CD4-positive, alpha-beta T cell treated with Interleukin-6 for 4 hours (primary cell): Measurements from ENCODE around the gene AGMAT.

Experiments used
- DNase-seq: peaks from one replicate; pipeline ENCODE4 v3.0.0-alpha.2; 2020; ENCODE audit warnings: mixed read lengths

AGMAT gene

DNA sequence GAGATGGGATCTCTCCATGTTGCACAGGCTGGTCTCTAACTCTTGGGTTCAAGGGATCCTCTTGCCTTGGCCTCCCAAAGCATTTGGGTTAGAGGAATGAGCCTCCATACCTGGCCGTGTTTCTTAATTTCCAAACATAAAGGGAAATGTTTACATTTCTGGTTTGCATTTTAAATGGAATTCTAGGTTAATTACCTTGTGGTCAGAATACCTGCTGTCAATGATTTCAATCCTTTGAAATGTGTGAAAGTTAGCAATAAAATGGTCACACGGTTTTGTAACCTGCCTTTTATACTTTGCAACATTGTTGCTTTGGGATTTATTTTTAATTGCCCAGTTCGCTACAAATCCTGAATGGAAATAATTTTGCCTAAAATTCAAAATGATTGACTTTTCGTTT lies 26.3 kb downstream of the AGMAT start:
- DNase-seq, result no peak

DNA sequence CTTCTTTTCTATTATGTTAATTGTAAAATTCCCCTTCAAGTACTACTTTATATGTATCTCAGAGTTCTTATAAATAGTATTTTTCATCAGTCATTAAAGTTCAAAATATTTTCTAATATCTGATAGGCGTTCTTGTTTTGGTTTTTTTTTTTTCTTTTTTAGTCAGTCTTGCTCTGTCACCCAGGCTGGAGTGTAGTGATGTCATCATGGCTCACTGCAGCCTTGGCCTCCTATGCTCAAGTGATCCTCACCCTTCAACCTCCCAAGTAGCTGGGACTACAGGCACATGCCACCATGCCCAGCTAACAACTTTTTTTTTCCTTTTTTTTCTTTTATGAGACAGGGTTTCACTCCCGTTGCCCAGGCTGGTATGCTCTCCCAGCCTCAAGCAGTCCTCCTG lies 27.3 kb downstream of the AGMAT start:
- DNase-seq, result no peak

DNA sequence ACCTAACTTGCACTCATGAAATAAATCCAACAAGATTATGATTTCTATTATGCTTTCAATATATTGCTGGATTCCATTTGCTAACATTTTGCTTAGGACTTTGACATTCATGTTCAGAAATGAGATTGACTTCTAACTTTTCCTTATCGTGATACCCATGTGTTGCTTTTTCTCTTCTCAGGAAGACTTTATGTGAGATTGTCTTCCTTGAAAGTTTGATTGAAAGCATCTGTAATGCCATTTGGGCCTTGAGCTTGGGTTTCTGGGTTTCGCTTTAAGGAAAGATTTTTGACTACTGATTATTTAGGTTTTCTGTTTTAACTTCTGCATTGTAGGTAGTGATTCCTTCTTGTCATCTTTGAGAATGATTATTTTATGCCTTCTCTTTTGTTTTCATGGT lies 27.8 kb downstream of the AGMAT start:
- no peak for DNase-seq

DNA sequence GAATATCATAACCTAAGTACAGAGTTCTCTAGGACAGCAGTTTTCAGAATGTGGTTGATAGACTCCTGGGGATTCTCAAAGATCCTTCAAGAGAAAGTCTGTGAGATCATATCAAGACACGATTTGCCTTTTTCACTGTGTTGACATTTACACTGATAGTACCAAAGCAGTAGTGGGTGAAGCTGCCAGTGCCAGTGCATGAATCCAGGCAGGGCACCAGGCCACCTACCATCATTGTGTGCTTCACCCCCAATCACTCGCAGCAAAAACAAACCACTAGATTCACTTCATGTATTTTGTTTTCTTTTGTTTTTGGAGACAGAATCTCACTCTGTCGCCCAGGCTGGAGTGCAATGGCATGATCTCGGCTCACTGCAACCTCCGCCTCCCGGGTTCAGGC lies 34.3 kb downstream of the AGMAT start:
- no peak for DNase-seq

DNA sequence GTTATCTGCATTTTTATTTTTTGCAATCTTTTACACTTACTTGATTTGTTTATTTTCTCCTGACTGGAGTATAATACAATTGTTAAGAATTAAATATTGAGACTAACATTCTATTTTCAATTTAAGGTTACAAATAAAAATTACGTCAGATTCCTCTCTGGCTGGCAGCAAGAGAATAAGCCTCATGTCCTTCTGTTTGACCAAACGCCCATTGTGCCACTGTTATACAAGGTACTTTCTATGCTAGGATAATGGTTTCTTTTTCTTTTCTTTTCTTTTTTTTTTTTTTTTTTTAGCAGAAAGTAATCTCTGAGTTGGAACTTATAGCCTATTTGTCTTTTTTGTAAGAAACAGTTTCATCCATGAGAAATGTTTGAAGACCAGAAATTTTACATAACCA lies 38.2 kb downstream of the AGMAT start:
- no peak for DNase-seq

DNA sequence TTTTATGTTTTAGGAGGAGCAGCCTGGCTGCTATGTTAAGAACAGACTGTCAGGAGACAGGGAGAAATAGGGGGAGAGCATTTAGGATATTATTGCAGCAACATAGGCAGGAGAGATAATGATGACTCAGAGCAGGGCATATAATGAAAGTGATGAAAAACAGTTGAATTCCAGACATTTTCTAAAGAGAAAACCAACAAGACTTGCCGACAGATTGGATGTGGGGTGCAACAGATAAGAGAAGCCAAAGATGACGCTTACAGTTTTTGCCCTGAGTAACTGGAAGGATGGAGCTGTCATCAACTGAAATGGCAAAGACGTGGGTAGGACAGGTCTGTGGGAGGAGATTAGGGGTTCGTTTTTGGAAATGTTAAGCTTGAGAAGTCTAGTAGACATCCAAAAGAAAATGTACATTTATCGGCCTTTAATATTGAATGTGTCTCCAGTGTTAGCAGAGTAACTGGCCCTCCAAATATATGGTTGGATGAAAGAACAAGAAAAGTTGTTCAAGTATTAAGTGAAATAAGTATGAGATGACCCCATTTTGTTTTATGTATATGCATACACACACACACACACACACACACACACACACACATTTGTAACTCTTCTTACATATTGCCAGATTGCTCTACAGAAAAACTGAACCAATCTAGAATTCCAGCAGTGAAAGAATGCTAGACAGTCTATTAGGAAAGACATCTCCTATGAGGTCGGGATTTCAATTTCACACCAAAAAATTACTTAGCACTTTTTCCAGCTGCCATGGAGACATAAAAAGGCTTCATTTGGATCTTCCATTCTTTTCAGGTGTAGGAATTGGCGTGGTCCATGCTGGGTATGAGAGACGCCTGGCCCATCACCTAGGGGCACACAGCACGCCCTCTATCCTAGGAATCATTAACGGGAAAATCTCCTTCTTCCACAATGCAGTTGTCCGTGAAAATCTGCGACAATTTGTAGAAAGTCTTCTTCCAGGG lies 41.0 kb downstream of the AGMAT start:
- no peak for DNase-seq

DNA sequence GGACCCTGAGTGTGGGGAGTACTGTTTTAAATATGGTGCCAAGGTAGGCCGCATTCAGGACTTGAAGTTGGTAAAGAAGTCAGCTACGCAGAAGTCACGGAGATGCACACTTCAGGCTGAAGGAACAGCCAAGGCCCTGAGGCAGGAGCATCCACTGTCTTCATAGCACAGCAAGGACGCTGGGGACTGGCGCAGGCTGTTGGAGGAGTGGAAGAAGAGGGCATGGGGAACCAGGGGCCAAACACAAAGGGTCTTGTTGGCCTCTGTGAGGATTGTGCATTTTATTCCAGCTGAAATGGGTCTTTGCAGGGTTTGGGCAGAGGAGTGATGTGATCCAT lies 41.6 kb downstream of the AGMAT start:
- DNase-seq, result no peak

DNA sequence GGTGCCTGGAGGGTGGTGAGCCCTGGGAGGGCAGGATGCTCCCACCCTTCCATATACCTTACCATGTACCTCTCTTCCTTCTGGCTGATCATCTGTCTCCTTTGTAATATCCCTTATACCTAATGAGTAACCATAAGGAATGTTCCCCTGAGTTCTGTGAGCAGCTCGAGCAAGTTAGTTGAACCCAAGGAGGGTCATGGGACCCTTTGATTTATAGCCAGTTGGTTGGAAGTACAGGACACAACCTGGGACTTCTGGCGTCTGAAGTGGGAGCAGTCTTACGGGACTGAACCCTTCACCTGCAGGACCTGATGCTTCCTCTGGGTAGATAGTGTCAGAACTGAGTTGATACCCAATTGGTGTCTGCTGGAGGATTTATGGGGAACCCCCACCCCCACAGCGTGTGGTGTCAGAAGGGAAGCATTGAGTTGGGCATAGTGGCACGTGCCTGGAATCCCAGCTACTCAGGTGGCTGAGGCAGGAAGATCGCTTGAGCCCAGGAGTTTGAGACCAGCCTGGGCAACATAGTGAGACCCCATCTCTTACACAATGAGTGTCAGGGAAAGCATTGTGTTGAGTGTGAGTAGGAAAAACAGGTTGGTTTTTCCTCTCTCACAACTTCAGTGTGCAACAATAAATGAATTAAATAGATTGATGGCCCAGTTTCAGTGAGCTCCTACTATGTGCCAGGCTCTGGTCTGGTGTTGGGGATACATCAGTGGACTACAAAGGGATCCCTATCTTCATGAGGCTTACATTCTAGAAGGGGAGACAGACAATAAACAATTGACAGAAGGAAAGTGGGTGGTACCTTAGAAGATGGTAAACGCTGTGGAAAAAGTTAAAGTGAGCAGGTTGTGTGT lies 42.2 kb downstream of the AGMAT start:
- DNase-seq, result no peak

DNA sequence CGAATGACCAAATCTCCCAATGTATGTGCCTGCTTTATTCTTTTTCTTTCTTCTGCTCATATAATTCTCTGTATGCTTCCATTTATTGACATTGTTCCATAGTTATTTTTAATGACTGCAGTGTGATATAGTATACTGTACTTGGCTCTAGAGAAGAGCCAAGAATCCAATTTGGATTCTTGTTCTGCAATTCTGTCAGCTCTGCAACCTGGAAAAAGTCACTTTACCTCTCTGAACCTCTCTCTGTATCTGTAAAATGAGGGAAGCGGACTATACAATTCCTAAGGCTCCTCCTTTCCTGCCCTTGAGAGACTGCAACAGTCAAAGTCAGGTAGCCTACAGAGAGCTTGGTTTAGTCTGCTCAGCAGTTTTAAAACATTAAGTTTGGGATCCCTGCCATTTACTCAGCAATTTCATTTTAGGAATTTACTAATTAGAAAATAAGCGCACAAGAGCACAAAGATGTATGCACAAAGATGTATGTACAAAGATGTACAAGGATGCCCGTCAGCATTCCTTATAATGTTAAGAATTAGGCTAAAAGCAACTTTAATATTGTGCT lies 43.5 kb downstream of the AGMAT start:
- DNase-seq, result no peak

DNA sequence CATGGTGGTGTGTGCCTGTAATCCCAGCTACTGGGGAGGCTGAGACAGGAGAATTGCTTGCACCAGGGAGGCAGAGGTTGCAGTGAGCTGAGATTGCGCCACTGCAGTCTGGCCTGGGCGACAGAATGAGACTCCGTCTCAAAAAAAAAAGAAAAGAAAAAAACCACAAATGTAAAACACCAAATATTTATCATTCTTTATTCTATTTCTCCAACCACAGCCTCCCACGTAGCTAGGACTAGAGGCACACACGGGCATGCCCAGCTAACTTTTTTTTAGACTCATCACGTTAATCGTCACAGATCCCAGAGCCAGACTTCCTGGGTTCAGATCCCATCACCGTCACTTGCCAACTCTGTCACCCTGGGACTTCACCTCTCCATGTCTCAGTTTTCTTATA lies 44.7 kb downstream of the AGMAT start:
- DNase-seq, result no peak

DNA sequence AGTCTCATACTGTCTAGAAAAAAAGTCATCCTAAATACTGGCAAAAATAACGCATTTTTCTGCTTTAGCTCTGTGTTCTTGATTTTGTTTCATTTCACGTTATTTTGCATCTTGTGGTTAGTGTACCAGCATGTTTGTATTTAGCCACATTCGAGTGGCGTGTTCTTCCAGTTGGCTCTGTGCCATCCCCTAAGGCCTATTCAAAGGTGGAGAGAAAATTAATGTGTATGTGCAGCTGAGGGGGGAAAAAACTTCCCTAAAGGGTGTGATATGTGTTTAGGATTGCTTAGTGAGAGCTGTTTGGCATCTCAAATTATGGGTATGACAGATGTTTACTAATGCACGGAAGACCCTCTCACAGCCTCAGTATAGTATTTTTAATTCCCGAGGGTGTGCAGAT lies 46.1 kb downstream of the AGMAT start:
- no peak for DNase-seq

DNA sequence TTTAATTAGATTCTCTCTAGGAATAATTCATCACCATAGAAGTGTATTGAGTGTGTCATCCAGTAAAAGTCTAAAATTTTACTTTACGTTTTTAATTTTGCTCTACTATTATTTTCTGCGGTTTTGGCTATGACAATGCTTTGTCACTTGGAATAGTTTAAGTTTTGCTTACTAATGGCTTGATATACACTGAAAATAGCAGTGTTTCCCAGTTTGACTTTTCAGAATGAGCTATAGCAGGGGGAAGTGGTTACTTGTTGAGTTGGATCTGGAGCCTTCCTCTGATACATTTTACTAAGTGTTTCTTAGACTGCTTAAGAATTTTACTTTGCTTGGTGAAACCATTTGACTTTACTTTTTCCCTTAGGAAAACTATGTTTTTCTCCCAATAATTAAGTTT lies 53.2 kb downstream of the AGMAT start:
- DNase-seq, result no peak

DNA sequence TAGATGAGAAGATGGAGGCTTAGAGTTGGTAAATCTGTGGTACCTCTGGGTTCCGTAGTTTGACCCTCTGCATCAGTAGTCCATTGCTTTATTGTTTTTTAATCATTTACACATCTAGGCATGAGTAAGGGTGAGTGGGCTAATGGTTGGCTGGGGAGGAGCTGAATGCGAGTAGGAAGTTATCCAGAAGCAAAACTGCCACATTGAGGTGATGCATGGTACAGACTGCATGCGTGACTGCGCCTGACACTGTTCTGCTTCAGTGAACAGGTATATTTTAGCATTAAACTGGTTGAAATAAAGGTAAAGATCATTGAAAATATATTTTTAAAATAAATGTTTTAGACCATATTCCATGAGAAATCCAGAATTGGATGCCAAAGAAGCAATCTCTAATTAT lies 53.8 kb downstream of the AGMAT start:
- no peak for DNase-seq

DNA sequence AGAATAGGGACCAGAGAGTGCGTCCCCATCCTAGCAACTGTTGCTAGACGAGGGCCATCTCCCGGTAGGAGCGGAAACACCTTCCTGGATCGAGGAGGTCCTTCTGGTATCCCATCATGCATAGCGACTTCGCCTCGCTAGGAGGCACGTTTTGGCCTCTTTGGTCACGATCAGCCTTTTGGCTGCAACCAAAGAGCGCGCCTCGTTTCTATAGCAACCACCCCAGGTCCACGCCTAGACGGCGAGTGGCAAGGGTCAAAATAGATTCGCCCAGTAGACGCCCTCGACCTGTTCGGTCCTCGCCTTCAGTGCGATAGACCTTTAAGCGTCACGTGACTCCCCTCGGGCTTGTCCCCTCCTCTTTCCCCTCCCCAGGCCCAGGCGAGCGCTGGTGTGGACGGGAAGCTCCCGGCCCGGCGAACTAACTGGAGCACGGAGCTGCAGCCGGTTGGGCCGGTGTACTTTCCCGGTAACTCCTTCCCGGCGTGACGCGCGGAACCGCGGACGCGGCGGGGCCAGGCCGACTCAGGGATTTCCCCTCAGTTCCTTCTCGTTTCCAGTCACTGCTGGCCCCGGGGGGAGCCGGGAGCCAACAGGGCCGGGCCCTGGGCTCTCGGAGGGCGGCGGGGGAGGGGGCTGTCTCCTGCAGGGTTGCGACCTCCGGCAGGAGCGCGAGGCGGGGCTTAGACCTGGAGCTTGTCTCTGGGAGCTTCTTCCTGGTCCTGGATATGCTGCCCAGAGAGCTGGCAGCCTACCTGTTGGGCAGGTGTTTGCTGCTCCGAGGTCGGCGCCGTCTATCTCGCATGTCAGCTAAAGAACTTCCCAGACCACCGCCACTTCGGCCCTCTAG lies 58.1 kb downstream of the AGMAT start, which contains the start of gene DNAJC16:
TSS of gene DNAJC16 (plus strand) at position 359 of the 850 bp plus-strand sequence. CDS start 2,258 bp downstream, outside the sequence.
- DNase-seq, result peak; percentile 97

DNA sequence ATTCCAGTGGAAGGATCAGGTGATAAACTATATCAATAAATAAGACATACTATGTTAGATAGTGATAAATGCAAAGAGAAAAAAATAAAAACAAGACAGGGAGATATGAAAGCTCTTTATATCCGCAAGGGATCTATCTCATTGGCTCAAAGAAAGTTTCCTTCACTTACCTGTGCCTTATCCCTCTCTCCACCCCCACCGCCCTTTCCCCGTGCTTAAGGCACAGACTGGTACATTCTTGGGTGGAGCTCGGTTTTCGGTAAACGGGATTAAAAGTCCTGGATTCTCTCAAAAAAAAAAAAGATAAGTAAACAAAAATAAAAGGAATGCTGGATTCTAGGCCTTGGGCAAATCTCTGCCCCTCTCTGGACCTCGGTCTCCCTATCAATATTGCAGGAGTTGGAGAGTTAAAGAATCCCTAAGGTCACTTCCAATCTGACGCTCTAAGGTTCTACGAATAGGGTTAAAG lies 58.8 kb downstream of the AGMAT start:
- no peak for DNase-seq

DNA sequence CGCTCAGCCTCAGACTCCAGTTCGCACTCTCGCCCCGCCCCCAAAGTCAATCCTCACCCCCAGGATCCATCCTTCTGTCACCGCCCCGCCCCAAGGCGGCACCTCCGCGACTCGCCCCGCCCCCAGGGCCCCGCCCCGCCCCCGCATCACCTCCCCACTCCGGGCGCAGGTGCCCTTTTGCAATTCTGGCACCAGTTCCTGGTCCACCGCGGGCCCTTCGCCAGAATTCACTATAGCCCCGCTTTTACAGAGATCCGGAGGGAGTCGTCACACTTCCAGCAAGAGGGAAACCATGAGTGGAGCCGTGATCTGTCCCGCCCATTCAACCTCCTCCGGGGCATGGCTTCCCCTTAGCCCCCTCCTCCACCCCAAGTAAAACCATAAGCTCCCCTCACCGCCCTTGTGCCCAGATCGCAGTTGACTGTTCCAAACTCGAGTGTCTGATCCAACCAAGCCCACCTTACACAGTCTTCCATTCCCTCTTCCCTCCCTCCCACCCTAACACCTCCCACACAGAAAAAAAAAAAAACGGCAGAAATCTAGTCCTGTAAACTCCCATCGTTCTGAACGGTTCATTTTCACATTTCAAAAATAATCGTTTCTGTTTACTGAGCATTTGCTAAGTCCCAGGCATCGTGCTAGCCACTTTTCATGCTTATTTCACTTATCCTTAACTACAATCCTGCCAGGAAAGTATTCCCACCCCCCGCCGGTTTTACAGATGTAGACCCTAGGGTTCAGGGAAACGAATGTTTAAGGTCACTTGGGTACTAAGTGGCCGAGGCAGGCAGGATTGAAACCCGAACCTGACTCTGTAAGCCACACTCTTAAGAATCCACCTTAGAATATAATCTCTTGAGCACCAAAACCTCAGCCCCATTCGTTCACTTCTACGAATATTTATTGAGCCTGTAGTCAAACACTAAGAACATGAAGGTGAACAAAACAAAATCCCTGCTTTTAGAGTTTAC lies 59.5 kb downstream of the AGMAT start:
- peak; percentile 3 for DNase-seq

DNA sequence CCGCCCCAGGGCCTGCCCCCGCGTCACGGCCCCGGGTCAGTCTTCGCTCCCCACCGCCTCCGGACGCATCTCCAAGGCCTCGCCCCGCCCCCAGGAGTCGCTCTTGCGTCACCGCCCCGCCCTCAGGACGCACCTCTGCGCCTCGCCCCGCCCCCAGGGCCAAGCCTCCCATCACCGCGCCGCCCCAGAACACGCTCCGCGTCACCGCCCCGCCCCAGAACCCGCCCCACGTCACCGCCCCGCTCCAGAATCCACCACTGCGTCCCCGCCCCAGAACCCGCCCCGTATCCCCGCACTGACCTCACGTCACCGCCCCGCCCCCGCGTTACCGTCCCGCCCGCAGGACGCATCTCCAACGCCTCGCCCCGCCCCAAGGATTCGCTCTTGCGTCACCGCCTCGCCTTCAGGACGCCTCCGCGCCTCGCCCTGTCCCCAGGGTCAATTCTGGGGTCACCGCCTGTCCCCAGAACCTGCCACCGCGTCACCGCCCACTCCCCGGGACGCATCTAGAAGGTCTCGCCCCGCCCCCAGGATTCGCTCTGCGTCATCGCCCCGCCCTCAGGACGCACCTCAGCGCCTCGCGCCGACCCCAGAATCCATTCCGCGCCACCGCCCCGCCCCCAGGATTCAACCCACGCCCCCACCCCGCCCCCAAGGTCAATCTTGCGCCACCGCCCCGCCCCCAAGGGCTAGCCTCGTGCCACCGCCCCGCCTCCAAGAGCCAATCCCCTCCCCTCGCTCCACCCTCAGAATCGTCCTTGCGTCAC lies 60.4 kb downstream of the AGMAT start:
- peak; percentile 99 for DNase-seq

DNA sequence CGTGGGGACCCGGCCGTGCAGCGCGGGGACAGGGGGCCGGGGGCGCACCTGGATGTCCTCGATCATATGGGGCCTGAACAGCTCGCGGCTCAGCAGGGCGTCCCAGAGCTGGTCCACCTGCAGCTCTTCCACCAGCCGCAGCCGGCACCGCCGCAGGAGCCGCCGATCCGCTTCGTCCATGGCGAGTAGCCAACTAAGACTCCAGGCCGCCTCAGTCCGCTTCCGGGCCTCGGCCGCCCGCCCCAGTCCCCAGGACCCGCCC lies 60.9 kb downstream of the AGMAT start, which contains the start of gene CASP9:
TSS of gene CASP9 (minus strand) at position 195 of the 262 bp plus-strand sequence. CDS start at position 180, 15 bp downstream.
- DNase-seq, result no peak

DNA sequence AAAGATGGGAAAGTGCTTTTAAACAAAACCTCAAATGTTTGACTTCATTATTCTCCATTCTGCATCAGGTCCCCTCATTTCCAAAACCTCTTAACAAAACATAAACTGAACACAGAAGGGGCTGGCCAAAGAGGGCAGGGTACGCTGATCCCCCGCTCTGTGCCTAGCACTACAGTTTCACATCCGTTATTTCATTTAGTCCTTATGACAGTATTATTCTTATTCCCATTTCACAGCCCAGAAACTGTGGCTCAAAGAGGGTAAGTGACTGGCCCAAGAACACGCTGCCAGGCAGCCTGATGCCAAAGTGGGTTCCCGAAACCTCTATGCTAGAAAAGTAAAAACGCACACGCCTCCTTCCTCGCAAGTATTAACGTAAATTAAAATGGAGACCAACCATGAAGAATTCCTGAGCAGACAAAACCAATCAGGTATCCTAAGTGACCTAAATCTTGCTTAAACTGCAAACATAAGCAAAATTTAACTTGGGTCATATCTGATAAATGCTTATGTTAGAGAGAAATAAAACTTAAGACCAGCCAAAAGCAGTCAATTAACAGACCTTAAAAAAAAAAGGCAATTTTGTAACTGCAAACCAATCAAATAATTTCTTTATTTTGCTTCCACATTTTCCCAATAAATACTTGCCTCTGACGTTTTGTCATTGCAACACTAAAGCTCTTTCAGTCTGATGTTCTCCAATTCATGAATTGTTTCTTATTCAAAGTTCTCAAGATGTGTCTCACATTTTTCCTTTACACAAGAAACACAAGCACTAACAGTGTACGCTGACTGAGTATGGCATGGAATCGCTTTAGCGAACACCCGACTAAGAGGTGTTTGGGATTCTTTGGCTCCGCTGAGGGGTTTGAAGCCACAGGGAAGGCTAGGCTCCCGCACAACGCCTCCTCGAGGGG lies 61.5 kb downstream of the AGMAT start:
- DNase-seq, result no peak
